ENCODE measurements around the gene KTN1. TPM values are rescaled to one million over a fixed set of nuclear protein-coding genes. Genes with fewer than 3 reads are reported as not detected.

Gene KTN1
- total and polyA plus RNA-seq, 8 donors = 29.0 to 98.1 (median 71.3) TPM

DNA sequence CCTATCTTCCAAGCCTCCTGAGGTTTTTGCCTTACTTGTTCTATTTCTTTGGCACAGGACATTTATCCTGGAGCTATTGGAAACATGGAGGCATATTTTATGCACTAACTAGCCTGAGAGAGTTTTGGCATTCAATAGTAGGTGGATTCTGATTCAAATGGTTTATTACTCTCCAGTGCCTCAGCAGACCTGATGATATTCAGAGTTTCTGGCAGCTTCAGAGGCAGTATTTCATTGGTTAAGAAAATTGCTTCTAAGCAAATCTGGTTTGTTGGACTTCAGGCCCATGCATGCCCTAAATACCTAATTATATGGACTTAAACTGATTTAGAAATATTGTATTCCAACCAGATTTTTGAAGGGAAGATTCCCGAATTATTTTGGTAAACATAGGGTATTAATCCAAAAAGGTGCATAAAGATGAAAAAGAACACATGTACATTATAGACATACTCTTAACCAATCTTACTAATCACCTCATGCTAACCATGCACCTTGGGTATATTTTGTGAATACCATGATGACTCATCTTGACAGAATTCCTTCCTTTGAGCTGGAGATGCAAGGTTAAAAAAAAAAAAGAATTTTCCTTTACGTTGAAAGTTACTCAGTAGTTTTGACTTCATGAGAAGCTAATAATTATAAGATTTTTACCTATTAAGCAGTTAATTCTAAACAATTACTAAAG lies 44.3 kb upstream of the KTN1 start:
- intact Hi-C loops (cut with DNase I) = no loop called here
- WGBS, 2 donors = 72 to 82% methylated on average over 2 of the region's 2 CpGs
- no peaks in the 10 kb centered on the region for H3K4me1 ChIP-seq
- no peak overlapping the region for H3K27ac ChIP-seq
- H3K9me3 ChIP-seq = no peaks in the 10 kb centered on the region
- no peak overlapping the region for H3K4me3 ChIP-seq
- TF ChIP-seq, protein P1, sequence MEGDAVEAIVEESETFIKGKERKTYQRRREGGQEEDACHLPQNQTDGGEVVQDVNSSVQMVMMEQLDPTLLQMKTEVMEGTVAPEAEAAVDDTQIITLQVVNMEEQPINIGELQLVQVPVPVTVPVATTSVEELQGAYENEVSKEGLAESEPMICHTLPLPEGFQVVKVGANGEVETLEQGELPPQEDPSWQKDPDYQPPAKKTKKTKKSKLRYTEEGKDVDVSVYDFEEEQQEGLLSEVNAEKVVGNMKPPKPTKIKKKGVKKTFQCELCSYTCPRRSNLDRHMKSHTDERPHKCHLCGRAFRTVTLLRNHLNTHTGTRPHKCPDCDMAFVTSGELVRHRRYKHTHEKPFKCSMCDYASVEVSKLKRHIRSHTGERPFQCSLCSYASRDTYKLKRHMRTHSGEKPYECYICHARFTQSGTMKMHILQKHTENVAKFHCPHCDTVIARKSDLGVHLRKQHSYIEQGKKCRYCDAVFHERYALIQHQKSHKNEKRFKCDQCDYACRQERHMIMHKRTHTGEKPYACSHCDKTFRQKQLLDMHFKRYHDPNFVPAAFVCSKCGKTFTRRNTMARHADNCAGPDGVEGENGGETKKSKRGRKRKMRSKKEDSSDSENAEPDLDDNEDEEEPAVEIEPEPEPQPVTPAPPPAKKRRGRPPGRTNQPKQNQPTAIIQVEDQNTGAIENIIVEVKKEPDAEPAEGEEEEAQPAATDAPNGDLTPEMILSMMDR (IDR thresholded peaks at IDR 0.05) = no peak
- H3K27me3 ChIP-seq = no peaks in the 10 kb centered on the region
- DNase-seq (no peak), FAIRE-seq (no peak), ATAC-seq (no peak)
- H3K36me3 ChIP-seq = no peaks in the 10 kb centered on the region

DNA sequence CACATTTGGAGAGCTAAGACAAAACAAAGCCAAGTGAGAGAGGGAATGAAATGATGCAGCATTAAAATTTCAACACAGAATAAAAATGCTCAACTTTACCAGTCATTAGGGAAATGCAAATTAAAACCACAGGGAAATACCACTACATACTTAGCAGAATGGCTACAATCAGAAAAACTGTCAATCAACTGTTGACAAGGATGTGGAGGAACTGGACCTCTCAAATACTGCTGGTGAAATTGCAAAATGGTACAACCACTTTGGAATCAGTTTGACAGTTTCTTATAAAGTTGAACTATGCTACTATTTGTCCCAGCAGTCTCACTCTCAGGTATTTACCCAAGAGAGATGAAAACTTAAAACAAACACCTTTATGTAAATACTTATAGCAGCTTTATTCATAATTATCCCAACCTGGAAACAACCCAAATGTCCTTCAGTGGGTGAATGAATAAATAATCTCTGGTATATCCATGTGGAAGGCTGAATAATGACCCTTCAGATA lies 43.8 kb upstream of the KTN1 start:
- Histone ChIP-seq H3K4me1 (peaks cover 0 to 2% (median 0%) of the 10 kb centered on the region in 3 donors), H3K4me3 (no peak overlapping the region), H3K27ac (no peak overlapping the region), H3K36me3 (no peaks in the 10 kb centered on the region), H3K9me3 (no peaks in the 10 kb centered on the region), H3K27me3 (no peaks in the 10 kb centered on the region)
- intact Hi-C loops (cut with DNase I) = no loop called here
- DNase-seq (no peak), ATAC-seq (no peak), FAIRE-seq (no peak)
- TF ChIP-seq, protein P1 (IDR thresholded peaks at IDR 0.05) = no peak

DNA sequence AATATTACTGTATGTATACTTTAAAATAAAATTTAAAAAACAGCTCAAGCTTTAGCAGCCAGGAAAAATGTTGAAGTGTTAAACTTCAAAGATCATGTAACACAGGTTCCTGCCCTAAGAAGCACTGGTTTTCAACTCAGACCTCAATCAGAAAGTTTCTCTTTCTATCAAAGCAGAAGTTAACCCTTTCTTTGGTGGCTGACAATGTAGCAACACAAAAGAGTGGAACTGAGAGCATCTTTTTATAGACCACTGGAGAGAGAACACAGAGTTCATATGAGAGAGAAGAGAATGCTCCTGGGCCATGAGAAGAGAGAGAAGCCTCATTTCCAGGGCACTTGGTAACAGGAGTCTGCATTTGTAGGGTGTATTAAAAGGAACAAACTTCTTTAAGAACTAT lies 42.2 kb upstream of the KTN1 start:
- ATAC-seq (no peak), FAIRE-seq (no peak)

DNA sequence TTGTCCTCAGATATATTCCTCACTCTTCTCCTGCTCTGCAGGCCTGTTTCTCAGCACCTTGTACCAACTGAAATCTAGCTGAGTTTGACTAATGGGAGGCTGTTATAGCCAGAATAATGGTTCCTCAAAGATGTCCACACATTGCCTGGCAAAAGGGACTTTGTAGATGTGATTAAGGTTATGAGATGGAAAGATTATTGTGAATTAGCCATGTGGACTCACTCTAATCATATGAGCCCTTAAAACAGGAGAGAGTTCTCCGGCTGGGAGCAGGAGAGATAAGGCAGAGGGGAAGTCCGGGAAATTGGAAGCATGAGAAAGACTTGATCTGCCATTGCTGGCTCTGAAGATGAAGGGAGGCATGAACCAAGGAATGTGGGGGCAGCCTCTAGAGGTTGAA lies 40.0 kb upstream of the KTN1 start:
- peaks cover 0 to 8% (median 0%) of the 10 kb centered on the region in 3 donors for H3K4me1 ChIP-seq
- 84 to 88% methylated on average over 2 of the region's 2 CpGs for WGBS, 2 donors
- no peaks in the 10 kb centered on the region for H3K36me3 ChIP-seq
- intact Hi-C loops (cut with DNase I) = no loop called here
- no peak overlapping the region for H3K4me3 ChIP-seq
- H3K9me3 ChIP-seq = no peaks in the 10 kb centered on the region
- ATAC-seq = no peak
- TF ChIP-seq, protein P1 (IDR thresholded peaks at IDR 0.05) = no peak
- no peak for DNase-seq
- H3K27ac ChIP-seq = no peak overlapping the region
- no peaks in the 10 kb centered on the region for H3K27me3 ChIP-seq
- no peak for FAIRE-seq

More for the DNA sequence above, 42.2 kb upstream of the KTN1 start:
- no peak for DNase-seq
- Histone ChIP-seq H3K9me3 (no peaks in the 10 kb centered on the region), H3K4me3 (no peak overlapping the region), H3K4me1 (peaks cover 0 to 8% (median 0%) of the 10 kb centered on the region in 3 donors), H3K27me3 (no peaks in the 10 kb centered on the region), H3K27ac (no peak overlapping the region), H3K36me3 (no peaks in the 10 kb centered on the region)
- intact Hi-C loops (cut with DNase I) = no loop called here
- TF ChIP-seq, protein P1 (IDR thresholded peaks at IDR 0.05) = no peak
